GM12872 (cell line): ENCODE results near the gene C9orf72.

Source experiments
- CTCF ChIP-seq: IDR thresholded peaks from 3 replicates; pipeline ENCODE4 v1.5.1; 2011; ENCODE audit warnings: low read depth, mild to moderate bottlenecking, low read length, moderate library complexity; ENCODE audit not compliant: insufficient read depth

Gene C9orf72

GRCh38 chr9:27564670-27565069 is 8.6 kb downstream of the C9orf72 start:
- no peak for TF ChIP-seq CTCF

GRCh38 chr9:27563738-27564430 is 9.4 kb downstream of the C9orf72 start:
- no peak for TF ChIP-seq CTCF

GRCh38 chr9:27561685-27562084 is 11.6 kb downstream of the C9orf72 start:
- TF ChIP-seq CTCF = no peak

GRCh38 chr9:27560457-27560856 is 12.8 kb downstream of the C9orf72 start:
- no peak for TF ChIP-seq CTCF

- TF ChIP-seq CTCF = no peak
These were observed 15.0 kb downstream of the C9orf72 start for GRCh38 chr9:27558307-27558706.

- TF ChIP-seq CTCF = no peak
These were observed 16.8 kb downstream of the C9orf72 start for GRCh38 chr9:27556470-27556869.

- TF ChIP-seq CTCF = no peak
These were observed 18.6 kb downstream of the C9orf72 start for GRCh38 chr9:27554712-27555111.
